ENCODE data around the gene CCL13. TPM values are rescaled to one million over a fixed set of nuclear protein-coding genes. Genes with fewer than 3 reads are reported as not detected.

Gene CCL13
- polyA plus RNA-seq, 1 of the 3 experiments (the other 2 are of a cell fraction): not detected

DNA sequence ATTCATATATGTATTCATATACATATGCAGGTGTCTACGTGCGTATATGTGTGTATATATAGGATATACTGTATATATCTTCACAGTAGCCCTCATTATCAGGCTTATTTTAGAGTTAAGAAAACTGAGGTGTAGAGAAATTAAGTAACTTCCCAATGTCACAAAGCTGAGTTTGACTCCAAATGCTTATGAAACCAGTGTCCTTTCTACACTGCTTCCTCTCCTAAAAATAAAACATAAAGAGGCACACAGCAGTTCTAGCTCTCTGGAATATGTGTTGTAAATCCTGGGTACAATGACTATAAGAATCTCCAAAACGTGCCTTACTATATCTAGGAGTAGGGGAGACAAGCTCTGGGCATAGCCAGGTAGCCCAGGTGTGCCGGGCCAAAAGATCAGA is 46.7 kb downstream of the CCL13 start:
- Histone ChIP-seq H3K79me2 (ENCODE audit: insufficient read depth) (no peaks in the 10 kb centered on the region), H3K36me3 (replicated peaks in 1 of 2; ENCODE audit: control insufficient read depth in 1 of 2, insufficient read depth in 2 of 2, low read length in 1 of 2) (no peaks in the 10 kb centered on the region), H3F3A (replicated peaks; ENCODE audit: insufficient read depth) (no peaks in the 10 kb centered on the region), H2AFZ (ENCODE audit: low read depth) (no peak overlapping the region), H3K9me3 (no peaks in the 10 kb centered on the region), H3K4me2 (no peak overlapping the region), H3K4me1 (ENCODE audit: control insufficient read depth in 1 of 2, insufficient read depth in 2 of 2, low read depth in 1 of 2, low read length in 1 of 2) (no peaks in the 10 kb centered on the region), H3K27ac (ENCODE audit: low read depth in 2 of 2, low read length in 1 of 2) (no peak overlapping the region), H4K20me1 (ENCODE audit: insufficient read depth) (no peaks in the 10 kb centered on the region), H3K27me3 (ENCODE audit: insufficient read depth) (no peaks in the 10 kb centered on the region), H3K4me3 (ENCODE audit: low read depth in 2 of 2, low read length in 1 of 2) (no peak overlapping the region), H3K9ac (no peak overlapping the region), H3K9me2 (no peaks in the 10 kb centered on the region)
- TF ChIP-seq SIN3A (IDR thresholded peaks at IDR 0.05; ENCODE audit: borderline replicate concordance, low read depth, low read length) (no peak), RAD21 (IDR thresholded peaks at IDR 0.05; ENCODE audit: low read length) (no peak)
- ChIA-PET POLR2A (no interaction called here), CTCF (interaction anchor here (1.7 to 1.8 kb wide), 2 partner anchors 202 to 235 kb away, joined by 3 to 6 read pairs; no protein-coding TSS in a partner anchor)
- no peak for DNase-seq
- WGBS (ENCODE audit: low lambda C conversion rate): 25% methylated on average over 4 of the region's 4 CpGs

- Histone ChIP-seq H3K9me3 (no peaks in the 10 kb centered on the region), H3K27ac (ENCODE audit: low read depth in 2 of 2, low read length in 1 of 2) (no peak overlapping the region)
- CTCF ChIA-PET: interaction anchor here (1.1 to 2.7 kb wide), 2 partner anchors 14 to 45 kb away, joined by 3 to 11 read pairs; no protein-coding TSS in a partner anchor
Observed at GRCh38 chr17:34406226-34406625, 49.9 kb downstream of the CCL13 start.

More at GRCh38 chr17:34406226-34406625, 49.9 kb downstream of the CCL13 start:
- no peak for DNase-seq
- no peak overlapping the region for H3K4me2 ChIP-seq
- 40% methylated on average over 6 of the region's 6 CpGs for WGBS (ENCODE audit: low lambda C conversion rate)
- H3K79me2 ChIP-seq (ENCODE audit: insufficient read depth): no peaks in the 10 kb centered on the region
- no peak for TF ChIP-seq EP300 (IDR thresholded peaks at IDR 0.05; ENCODE audit: borderline replicate concordance in 1 of 2, low read depth in 1 of 2, low read length in 1 of 2)
- no peak for TF ChIP-seq POLR2AphosphoS5 (IDR thresholded peaks at IDR 0.05; ENCODE audit: low read depth, low read length)
- TF ChIP-seq RFX5 (IDR thresholded peaks at IDR 0.05; ENCODE audit: low read length): no peak
- TF ChIP-seq CHD2 (IDR thresholded peaks at IDR 0.05; ENCODE audit: low read length, partially characterized antibody): no peak
- no peak for TF ChIP-seq RAD21 (IDR thresholded peaks at IDR 0.05; ENCODE audit: low read length)
- TF ChIP-seq IRF3 (IDR thresholded peaks at IDR 0.05; ENCODE audit: low read depth, low read length): no peak
- TF ChIP-seq, protein P1, sequence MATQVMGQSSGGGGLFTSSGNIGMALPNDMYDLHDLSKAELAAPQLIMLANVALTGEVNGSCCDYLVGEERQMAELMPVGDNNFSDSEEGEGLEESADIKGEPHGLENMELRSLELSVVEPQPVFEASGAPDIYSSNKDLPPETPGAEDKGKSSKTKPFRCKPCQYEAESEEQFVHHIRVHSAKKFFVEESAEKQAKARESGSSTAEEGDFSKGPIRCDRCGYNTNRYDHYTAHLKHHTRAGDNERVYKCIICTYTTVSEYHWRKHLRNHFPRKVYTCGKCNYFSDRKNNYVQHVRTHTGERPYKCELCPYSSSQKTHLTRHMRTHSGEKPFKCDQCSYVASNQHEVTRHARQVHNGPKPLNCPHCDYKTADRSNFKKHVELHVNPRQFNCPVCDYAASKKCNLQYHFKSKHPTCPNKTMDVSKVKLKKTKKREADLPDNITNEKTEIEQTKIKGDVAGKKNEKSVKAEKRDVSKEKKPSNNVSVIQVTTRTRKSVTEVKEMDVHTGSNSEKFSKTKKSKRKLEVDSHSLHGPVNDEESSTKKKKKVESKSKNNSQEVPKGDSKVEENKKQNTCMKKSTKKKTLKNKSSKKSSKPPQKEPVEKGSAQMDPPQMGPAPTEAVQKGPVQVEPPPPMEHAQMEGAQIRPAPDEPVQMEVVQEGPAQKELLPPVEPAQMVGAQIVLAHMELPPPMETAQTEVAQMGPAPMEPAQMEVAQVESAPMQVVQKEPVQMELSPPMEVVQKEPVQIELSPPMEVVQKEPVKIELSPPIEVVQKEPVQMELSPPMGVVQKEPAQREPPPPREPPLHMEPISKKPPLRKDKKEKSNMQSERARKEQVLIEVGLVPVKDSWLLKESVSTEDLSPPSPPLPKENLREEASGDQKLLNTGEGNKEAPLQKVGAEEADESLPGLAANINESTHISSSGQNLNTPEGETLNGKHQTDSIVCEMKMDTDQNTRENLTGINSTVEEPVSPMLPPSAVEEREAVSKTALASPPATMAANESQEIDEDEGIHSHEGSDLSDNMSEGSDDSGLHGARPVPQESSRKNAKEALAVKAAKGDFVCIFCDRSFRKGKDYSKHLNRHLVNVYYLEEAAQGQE (IDR thresholded peaks at IDR 0.05; ENCODE audit: low read depth, low read length): no peak
- TF ChIP-seq TCF12 (IDR thresholded peaks at IDR 0.05): no peak
- TF ChIP-seq TEAD4 (IDR thresholded peaks at IDR 0.05; ENCODE audit: borderline replicate concordance, insufficient read depth): no peak
- TF ChIP-seq YY1 (IDR thresholded peaks at IDR 0.05; ENCODE audit: low read depth): no peak
- TF ChIP-seq USF1 (IDR thresholded peaks at IDR 0.05; ENCODE audit: borderline replicate concordance, low read depth): no peak
- TF ChIP-seq SMC3 (IDR thresholded peaks at IDR 0.05; ENCODE audit: low read depth, low read length): no peak
- no peak for TF ChIP-seq CTCF (IDR thresholded peaks at IDR 0.05)
- TF ChIP-seq, protein P2, sequence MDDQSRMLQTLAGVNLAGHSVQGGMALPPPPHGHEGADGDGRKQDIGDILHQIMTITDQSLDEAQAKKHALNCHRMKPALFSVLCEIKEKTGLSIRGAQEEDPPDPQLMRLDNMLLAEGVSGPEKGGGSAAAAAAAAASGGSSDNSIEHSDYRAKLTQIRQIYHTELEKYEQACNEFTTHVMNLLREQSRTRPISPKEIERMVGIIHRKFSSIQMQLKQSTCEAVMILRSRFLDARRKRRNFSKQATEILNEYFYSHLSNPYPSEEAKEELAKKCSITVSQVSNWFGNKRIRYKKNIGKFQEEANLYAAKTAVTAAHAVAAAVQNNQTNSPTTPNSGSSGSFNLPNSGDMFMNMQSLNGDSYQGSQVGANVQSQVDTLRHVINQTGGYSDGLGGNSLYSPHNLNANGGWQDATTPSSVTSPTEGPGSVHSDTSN (IDR thresholded peaks at IDR 0.05): no peak
- TF ChIP-seq GATA2 (CRISPR knock-in tag; IDR thresholded peaks at IDR 0.05): no peak
- no peak for TF ChIP-seq JUND (IDR thresholded peaks at IDR 0.05)
- no peaks in the 10 kb centered on the region for H3K9me2 ChIP-seq
- H3F3A ChIP-seq (replicated peaks; ENCODE audit: insufficient read depth): no peaks in the 10 kb centered on the region
- no peaks in the 10 kb centered on the region for H3K4me1 ChIP-seq (ENCODE audit: control insufficient read depth in 1 of 2, insufficient read depth in 2 of 2, low read depth in 1 of 2, low read length in 1 of 2)
- no peak overlapping the region for H3K4me3 ChIP-seq (ENCODE audit: low read depth in 2 of 2, low read length in 1 of 2)
- H3K27me3 ChIP-seq (ENCODE audit: insufficient read depth): no peaks in the 10 kb centered on the region
- H3K9ac ChIP-seq: no peak overlapping the region
- no peaks in the 10 kb centered on the region for H4K20me1 ChIP-seq (ENCODE audit: insufficient read depth)
- POLR2A ChIA-PET: no interaction called here
- no peaks in the 10 kb centered on the region for H3K36me3 ChIP-seq (replicated peaks in 1 of 2; ENCODE audit: control insufficient read depth in 1 of 2, insufficient read depth in 2 of 2, low read length in 1 of 2)
- no peak overlapping the region for H2AFZ ChIP-seq (ENCODE audit: low read depth)
